C4-2B (cell line): ENCODE results near the gene TWSG1.

Experiments used
- H3K27ac ChIP-seq: fragments of 450-650 bp; 2 replicates; pipeline ENCODE4 v1.5.1; 2017
- ZFX ChIP-seq: fragments of 450-650 bp; IDR thresholded peaks from 2 replicates; pipeline ENCODE4 v1.6.1; 2017
- TF ChIP-seq, protein P1 (sequence below): fragments of 450-650 bp; conservative IDR thresholded peaks from 2 replicates; pipeline ENCODE4 v1.5.1; 2017; ENCODE audit warnings: mild to moderate bottlenecking

TWSG1 gene

DNA sequence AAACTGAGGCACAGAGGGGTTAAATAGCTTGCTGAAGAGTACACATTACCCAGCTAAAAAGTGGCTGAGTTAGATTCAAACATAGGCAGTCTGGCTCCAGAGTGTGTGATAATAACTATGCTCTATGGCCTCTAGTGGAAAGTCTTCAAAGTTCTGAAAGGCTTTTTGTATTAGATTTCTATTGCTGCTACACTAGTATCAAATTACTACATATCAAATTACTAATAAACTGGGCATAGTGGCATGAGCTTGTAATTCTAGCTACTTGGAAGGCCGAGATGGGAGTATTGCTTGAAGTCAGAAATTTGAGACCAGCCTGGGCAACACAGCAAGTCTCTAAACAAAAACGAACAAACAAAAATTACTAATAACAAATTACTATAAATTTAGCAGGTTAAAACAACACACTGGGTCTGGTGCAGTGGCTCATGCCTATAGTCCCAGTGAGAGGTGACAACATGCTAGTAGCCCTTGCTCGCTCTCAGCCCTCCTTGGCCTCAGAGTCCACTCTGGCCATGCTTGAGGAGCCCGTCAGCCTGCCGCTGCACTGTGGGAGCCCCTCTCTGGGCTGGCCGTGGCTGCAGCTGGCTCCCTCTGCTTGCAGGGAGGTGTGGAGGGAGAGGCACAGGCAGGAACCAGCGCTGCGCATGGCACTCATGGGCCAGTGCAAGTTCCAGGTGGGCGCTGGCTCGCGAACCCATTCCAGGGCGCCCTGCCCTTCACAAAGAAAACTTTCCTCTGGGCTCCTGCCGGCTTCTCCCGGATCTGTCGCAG is 38.2 kb upstream of the TWSG1 start:
- H3K27ac ChIP-seq = peak overlapping the region; percentile 78
- TF ChIP-seq ZFX = no peak
- TF ChIP-seq, protein P1, sequence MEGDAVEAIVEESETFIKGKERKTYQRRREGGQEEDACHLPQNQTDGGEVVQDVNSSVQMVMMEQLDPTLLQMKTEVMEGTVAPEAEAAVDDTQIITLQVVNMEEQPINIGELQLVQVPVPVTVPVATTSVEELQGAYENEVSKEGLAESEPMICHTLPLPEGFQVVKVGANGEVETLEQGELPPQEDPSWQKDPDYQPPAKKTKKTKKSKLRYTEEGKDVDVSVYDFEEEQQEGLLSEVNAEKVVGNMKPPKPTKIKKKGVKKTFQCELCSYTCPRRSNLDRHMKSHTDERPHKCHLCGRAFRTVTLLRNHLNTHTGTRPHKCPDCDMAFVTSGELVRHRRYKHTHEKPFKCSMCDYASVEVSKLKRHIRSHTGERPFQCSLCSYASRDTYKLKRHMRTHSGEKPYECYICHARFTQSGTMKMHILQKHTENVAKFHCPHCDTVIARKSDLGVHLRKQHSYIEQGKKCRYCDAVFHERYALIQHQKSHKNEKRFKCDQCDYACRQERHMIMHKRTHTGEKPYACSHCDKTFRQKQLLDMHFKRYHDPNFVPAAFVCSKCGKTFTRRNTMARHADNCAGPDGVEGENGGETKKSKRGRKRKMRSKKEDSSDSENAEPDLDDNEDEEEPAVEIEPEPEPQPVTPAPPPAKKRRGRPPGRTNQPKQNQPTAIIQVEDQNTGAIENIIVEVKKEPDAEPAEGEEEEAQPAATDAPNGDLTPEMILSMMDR = no peak; the same call in 1 of the 2 replicates

DNA sequence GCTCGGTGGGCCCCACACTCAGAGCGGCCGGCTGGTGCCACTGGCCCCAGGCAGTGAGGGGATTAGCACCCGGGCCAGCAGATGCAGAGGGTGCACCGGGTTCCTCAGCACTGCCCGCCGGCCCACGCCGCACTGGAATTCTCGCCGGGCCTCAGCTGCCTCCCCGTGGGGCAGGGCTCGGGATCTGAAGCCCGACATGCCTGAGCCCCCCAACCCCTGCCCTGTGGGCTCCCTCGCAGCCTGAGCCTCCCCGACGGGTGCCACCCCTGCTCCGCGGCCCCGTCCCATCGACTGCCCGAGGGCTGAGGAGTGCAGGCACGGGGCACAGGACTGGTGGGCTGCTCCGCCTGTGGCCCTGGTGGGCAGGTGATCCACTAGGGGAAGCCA is 37.6 kb upstream of the TWSG1 start:
- H3K27ac ChIP-seq = peak overlapping the region; percentile 77
- TF ChIP-seq, protein P1 = no peak
- no peak for TF ChIP-seq ZFX

DNA sequence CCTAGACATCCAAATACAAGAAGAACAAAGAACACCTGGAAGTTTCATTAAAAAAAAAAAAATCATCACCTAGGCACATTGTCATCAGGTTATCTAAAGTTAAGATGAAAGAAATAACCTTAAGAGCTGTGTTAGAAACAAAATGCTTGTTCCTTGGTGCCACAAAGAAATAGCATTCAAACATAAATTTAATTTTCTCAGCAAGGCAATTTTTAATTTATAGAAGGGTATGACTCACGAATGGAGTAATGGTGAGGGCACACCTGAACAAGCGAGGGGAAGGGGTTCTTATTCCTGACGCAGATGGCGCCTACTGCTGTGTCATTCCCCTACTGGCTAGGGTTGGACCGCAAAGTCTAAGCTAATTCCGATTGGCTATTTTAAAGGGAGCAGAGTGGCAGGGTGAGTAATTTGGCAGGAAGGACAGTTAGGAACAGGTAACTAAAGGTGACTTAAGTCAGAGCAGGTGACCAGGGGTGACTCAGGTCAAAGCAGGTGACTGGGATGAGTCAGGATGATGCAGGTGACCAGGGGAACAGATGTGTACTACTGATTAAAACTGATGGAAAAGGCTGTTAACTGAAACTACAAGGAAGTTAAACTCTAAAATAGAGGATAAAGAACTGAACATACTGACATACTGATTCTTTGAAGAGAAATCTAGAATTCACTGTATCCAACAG is 30.0 kb upstream of the TWSG1 start:
- no peak overlapping the region for H3K27ac ChIP-seq
- no peak for TF ChIP-seq ZFX
- TF ChIP-seq, protein P1 = no peak

DNA sequence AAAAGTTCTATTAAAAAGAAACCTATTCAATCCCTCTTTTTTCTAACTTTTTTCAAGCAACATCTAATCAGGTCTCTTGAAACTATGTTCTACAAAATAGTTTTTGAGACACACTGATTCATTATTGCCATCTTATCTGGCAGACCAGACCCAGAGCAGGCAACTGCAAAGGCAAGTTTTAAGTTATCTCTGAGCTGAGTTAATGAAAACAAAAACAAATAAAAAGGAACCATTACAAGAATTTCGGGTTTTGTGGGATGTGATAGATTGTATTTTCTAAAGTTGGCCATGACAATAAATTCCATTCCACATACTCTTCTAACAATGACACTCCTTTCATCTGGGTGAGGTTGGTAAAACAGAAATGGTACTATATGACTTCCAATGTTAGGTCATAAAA is 15.2 kb upstream of the TWSG1 start:
- TF ChIP-seq ZFX = no peak
- TF ChIP-seq, protein P1 = no peak
- no peak overlapping the region for H3K27ac ChIP-seq

DNA sequence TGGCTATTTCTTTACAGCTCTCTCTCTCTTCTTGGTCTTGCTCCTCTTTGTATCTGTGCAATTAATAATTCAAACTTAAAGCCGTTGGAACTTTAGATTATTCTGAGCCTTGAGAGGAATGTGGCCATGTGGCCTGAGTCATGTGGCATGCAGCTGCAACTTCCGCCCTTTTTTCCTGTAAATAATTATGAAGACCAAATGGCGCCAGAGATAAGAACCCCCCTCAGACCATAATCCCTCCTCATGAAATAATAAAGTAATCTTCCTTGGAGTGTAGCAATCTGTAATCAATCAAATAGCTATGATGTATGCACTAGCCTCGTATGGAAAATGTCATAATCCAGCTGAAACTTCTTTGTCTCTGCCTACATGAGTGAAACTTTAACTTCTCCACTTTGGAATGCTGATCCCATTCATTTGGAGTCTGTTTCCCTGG is 13.5 kb upstream of the TWSG1 start:
- no peak for TF ChIP-seq ZFX
- TF ChIP-seq, protein P1 = no peak
- no peak overlapping the region for H3K27ac ChIP-seq

DNA sequence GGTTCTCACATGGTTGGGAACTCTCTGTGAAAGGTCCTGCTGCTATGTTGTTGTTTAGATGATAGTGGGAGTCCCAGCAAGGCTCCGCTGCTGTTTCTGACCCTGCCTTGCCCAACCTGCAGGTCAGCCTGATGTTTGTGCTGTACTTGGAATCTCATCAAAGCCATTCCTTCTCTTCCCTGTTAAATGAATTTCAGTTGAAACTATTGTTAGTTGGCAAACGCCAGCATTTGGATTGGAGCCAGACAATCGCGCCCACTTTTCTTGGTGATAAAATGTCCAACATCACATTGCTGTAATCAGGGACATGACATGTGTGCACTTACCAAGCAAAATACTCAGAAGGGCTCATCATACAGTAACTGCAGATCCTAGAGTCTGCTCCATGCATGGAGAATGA is 12.8 kb upstream of the TWSG1 start:
- H3K27ac ChIP-seq = no peak overlapping the region
- no peak for TF ChIP-seq ZFX

DNA sequence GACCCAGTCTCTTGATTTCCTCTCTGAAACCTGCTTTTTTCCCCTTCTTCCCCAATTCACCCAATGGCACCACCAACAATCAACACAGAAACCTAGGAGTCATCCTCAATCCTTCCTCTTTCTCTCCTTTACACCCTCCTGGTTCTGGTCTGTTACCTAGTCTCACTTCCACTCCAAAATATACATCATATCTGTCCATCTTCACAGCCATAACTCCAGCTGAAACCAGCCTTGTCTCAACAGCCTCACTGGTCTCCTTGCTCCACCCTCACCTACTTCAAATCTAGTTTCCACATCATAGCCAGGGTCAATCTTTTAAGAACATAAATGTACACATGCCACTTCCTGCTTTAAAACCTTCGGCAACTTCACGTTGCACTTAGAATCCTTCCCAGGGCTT is 11.8 kb upstream of the TWSG1 start:
- no peak overlapping the region for H3K27ac ChIP-seq
- no peak for TF ChIP-seq ZFX

DNA sequence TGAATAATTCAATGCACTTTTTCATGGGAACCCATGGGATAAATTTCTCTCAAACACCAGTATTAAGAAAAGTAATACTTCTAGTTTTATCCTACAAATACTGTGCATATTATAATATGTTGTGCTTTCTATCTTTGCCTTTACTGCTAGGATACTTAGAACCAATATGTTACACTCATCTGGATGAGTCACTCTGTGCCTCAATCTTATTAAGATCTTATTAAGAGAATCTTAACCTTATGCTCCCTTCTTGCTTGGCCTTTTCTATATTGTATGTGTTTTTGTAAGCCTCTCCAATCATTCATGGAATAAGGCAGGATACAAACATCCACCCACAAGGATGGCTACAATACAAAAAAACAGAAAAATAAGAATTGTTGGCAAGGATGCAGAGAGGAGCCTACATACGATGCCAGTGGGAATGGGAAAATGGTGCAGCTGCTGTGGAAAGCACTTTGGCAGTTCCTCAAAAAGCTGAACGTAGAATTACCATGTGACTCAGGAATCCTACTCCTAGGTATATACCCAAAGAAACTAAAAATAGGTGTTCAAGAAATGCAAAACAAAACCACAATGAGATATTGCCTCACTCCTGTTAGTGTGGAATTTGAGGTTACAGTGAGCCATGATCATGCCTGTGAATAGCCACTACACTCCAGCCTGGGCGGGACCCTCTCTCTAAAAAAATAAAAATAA is 10.7 kb upstream of the TWSG1 start:
- H3K27ac ChIP-seq = no peak overlapping the region

More for the DNA sequence above, 10.7 kb upstream of the TWSG1 start:
- no peak for TF ChIP-seq ZFX
- TF ChIP-seq, protein P1 = no peak
